Caco-2 (cell line): ENCODE data around the gene ARHGDIA. TPM values are rescaled to one million over a fixed set of nuclear protein-coding genes. Genes with fewer than 3 reads are reported as not detected.

Source experiments
- BruUV-seq: library from RNA; stranded (reverse); fragments of 400-500 nt; replicated peaks from 2 replicates; lab custom pipeline; 2021; lab: Mats Ljungman, UMichigan
- CTCF ChIA-PET: fragments of 300-600 bp; sonication (Branson Sonifier 250); formaldehyde crosslinking; loops from one replicate; lab custom pipeline; 2022; ENCODE audit warnings: antibody characterized with exemption; lab: Charles Lee
- POLR2A ChIA-PET: fragments of 300-600 bp; sonication (Branson Sonifier 250); formaldehyde crosslinking; loops from one replicate; lab custom pipeline; 2022; ENCODE audit warnings: antibody characterized with exemption; lab: Charles Lee
- DNase-seq, 2 experiments: peaks; one replicate each; pipeline versions ENCODE4 v3.0.0 to v3.0.0-alpha.2; 2020 to 2022
- H3K27me3 ChIP-seq: replicated peaks from 2 replicates; pipeline ENCODE4 v1.6.0; 2011; ENCODE audit warnings: low read length; ENCODE audit not compliant: control insufficient read depth, insufficient read depth
- H3K36me3 ChIP-seq: 2 replicates; pipeline ENCODE4 v1.5.1; 2011; ENCODE audit warnings: low read length; ENCODE audit not compliant: control insufficient read depth, insufficient read depth
- H3K4me1 ChIP-seq: fragments of 250-450 bp; sonication (Bioruptor Pico); 2 replicates; pipeline ENCODE4 v1.5.1; 2020; ENCODE audit warnings: mild to moderate bottlenecking
- H3K4me3 ChIP-seq: 2 replicates; pipeline ENCODE4 v1.5.1; 2011; ENCODE audit warnings: low read depth, mild to moderate bottlenecking, control low read depth, low read length
- H3K9me3 ChIP-seq: fragments of 250-450 bp; sonication (Bioruptor Pico); 2 replicates; pipeline ENCODE4 v1.5.1; 2020; ENCODE audit warnings: mild to moderate bottlenecking, moderate library complexity
- H3K27ac Mint-ChIP-seq: one replicate; pipeline ENCODE4 v1.8.0; 2022; ENCODE audit warnings: mixed read lengths; ENCODE audit not compliant: unreplicated experiment
- H3K27me3 Mint-ChIP-seq: one replicate; pipeline ENCODE4 v1.8.0; 2022; ENCODE audit warnings: mixed read lengths; ENCODE audit not compliant: insufficient read depth, unreplicated experiment
- H3K36me3 Mint-ChIP-seq: one replicate; pipeline ENCODE4 v1.8.0; 2022; ENCODE audit warnings: mild to moderate bottlenecking, mixed read lengths; ENCODE audit not compliant: insufficient read depth, unreplicated experiment
- H3K4me1 Mint-ChIP-seq: one replicate; pipeline ENCODE4 v1.8.0; 2022; ENCODE audit warnings: low read depth, mixed read lengths; ENCODE audit not compliant: unreplicated experiment
- H3K4me3 Mint-ChIP-seq: one replicate; pipeline ENCODE4 v1.8.0; 2022; ENCODE audit warnings: mild to moderate bottlenecking, moderate library complexity, mixed read lengths; ENCODE audit not compliant: unreplicated experiment
- H3K9me3 Mint-ChIP-seq: one replicate; pipeline ENCODE4 v1.8.0; 2022; ENCODE audit warnings: mixed read lengths; ENCODE audit not compliant: unreplicated experiment
- intact Hi-C: fragments of 100-400 bp; cut with micrococcal nuclease; formaldehyde crosslinking; loops from one replicate; pipeline ENCODE4 v1.10.0; 2022; ENCODE audit not compliant: unreplicated experiment
- total RNA-seq: library from RNA; stranded (reverse); gene quantifications from 2 replicates; pipeline ENCODE4 v1.2.3, GENCODE V29; 2022
- TF ChIP-seq, protein P1 (sequence below), 2 experiments: fragments of 200-600 bp in 1 of 2; IDR thresholded peaks; 1 replicate in 1 of 2; 2 replicates in 1 of 2; pipeline versions ENCODE4 v1.5.1 to v1.8.0; 2011 to 2022; ENCODE audit warnings: antibody characterized with exemption in 1 of 2, control low read depth in 1 of 2, inconsistent platforms in 1 of 2, low read depth in 1 of 2, low read length in 1 of 2, mild to moderate bottlenecking in 1 of 2, moderate library complexity in 1 of 2; ENCODE audit not compliant: insufficient read depth in 1 of 2, severe bottlenecking in 1 of 2, unreplicated experiment in 1 of 2

Gene ARHGDIA
- total RNA-seq, 1 experiment from 2014 or later, result 253 TPM

DNA sequence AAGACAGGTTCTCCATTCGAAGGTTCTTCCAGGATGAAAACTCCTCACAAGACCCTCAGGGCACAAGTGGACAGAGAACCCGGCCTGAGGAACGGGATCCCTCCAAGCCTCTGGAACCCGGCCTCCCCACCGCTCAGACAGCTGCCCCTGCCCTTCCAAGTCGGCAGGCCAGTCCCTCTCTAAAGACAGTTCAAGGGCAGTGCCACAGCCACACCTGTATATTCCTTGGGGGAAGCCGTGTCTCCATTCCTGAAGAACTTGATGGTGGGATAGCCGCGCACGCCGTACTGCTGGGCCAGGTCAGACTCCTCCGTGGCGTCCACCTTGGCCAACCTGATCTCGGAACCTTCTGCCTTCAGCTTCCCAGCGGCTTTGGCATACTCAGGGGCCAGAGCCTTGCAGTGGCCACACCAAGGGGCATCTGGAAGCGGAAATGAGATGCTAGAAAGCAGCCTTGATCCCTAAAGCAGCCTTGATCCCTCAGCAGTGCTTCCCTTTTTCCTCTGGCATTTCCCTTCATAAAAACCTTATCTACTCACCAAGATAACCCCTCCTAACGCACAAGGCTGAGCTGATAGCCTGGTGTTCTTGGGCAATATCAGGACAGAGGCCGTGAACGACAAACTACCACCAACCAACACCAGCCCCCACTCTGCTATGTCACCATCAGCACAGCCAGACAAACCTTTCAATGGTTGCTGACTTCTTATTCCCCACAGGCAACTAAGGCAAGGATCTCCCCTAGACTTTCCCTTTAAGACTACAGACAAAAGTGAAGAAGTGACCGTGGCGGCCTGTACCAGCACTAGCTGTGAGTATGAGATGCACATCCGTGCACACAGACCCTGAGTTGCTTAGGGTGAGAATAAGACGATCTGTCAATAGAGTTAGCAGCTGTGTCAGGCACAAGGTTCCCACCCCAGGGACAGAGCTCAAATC is 11.9 kb downstream of the ARHGDIA start:
- TF ChIP-seq, protein P1, sequence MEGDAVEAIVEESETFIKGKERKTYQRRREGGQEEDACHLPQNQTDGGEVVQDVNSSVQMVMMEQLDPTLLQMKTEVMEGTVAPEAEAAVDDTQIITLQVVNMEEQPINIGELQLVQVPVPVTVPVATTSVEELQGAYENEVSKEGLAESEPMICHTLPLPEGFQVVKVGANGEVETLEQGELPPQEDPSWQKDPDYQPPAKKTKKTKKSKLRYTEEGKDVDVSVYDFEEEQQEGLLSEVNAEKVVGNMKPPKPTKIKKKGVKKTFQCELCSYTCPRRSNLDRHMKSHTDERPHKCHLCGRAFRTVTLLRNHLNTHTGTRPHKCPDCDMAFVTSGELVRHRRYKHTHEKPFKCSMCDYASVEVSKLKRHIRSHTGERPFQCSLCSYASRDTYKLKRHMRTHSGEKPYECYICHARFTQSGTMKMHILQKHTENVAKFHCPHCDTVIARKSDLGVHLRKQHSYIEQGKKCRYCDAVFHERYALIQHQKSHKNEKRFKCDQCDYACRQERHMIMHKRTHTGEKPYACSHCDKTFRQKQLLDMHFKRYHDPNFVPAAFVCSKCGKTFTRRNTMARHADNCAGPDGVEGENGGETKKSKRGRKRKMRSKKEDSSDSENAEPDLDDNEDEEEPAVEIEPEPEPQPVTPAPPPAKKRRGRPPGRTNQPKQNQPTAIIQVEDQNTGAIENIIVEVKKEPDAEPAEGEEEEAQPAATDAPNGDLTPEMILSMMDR (IDR thresholded peaks at IDR 0.05; ENCODE audit: insufficient read depth in 1 of 2, low read depth in 1 of 2, low read length in 1 of 2, severe bottlenecking in 1 of 2, unreplicated experiment in 1 of 2), result no peak
- Histone ChIP-seq H3K4me1 (peaks cover 17% of the 10 kb centered on the region), H3K27me3 (no peaks in the 10 kb centered on the region), H3K4me3 (peak overlapping the region; percentile 84), H3K36me3 (peaks cover 8% of the 10 kb centered on the region), H3K9me3 (no peaks in the 10 kb centered on the region)
- Mint-ChIP-seq H3K4me1 (peaks cover 18% of the 10 kb centered on the region), H3K27ac (peak overlapping the region; percentile 94), H3K36me3 (peaks cover 98% of the 10 kb centered on the region), H3K4me3 (peak overlapping the region; percentile 89), H3K9me3 (no peaks in the 10 kb centered on the region), H3K27me3 (no peaks in the 10 kb centered on the region)
- peak in 1 of 2 experiments; percentile 37 for DNase-seq
- intact Hi-C loops, result no loop called here
- ChIA-PET CTCF (interaction anchor here (0.5 to 1.2 kb wide), 2 partner anchors 37 to 190 kb away, joined by 3 to 4 read pairs; no protein-coding TSS in a partner anchor), POLR2A (interaction anchor here (0.6 to 0.8 kb wide), 3 partner anchors 18 to 26 kb away, joined by 4 to 8 read pairs (median 4); partner anchors contain the start of gene MCRIP1)
- BruUV-seq, result TSS peak; percentile 54

DNA sequence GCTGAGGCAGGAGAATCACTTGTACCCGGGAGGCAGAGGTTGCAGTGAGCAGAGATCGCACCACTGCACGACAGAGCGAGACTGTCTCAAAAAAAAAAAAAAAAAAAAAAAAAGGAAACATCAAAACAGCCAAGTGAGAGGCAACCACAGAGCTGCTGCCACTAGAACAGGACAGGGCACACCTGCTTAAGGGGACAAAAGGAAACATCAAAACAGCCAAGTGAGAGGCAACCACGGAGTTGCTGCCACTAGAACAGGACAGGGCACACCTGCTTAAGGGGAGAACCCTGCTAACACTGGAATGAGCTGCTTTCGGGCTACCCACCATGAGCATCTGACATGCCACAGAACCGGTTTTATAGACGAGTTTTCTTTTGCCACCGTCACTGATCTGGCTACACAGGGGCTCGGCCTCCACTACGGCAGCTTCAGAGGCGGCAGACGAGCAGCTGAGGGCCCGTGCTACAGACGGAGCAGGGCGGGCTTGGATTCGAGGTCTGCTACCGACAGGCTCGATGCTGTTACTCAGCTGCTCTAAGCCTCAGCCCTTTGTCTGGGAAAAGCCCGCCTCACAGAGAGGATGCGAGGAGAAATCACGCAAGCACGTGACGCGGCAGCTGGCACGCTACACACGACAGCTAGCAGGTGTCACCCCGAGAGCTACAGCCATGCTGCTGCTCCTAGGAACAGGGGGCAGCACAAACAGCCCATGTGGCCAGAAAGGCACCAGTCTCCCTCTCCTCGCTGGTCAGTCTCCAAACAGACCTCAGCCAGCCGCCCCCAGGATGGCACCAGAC is 12.8 kb downstream of the ARHGDIA start:
- peaks cover 98% of the 10 kb centered on the region for H3K36me3 Mint-ChIP-seq
- H3K36me3 ChIP-seq, result peaks cover 8% of the 10 kb centered on the region
- DNase-seq, result no peak
- TF ChIP-seq, protein P1 (IDR thresholded peaks at IDR 0.05; ENCODE audit: insufficient read depth in 1 of 2, low read depth in 1 of 2, low read length in 1 of 2, severe bottlenecking in 1 of 2, unreplicated experiment in 1 of 2), result no peak
- peaks cover 16% of the 10 kb centered on the region for H3K4me1 Mint-ChIP-seq
- no peaks in the 10 kb centered on the region for H3K27me3 Mint-ChIP-seq
- H3K4me1 ChIP-seq, result peaks cover 17% of the 10 kb centered on the region
- no peaks in the 10 kb centered on the region for H3K27me3 ChIP-seq
- peak overlapping the region; percentile 94 for H3K27ac Mint-ChIP-seq
- no TSS peak for BruUV-seq
- peak overlapping the region; percentile 84 for H3K4me3 ChIP-seq
- no peaks in the 10 kb centered on the region for H3K9me3 Mint-ChIP-seq
- H3K9me3 ChIP-seq, result no peaks in the 10 kb centered on the region
- intact Hi-C loops, result no loop called here
- H3K4me3 Mint-ChIP-seq, result peak overlapping the region; percentile 89
- POLR2A ChIA-PET, result interaction anchor here (0.8 kb wide), 1 partner anchor 25 kb away, joined by 8 read pairs; the partner anchor contains the start of gene MCRIP1
- CTCF ChIA-PET, result interaction anchor here (0.5 to 1.2 kb wide), 2 partner anchors 37 to 189 kb away, joined by 3 to 4 read pairs; no protein-coding TSS in a partner anchor
